Body of pancreas (tissue), 4 donors: ENCODE data around the gene UBAC2.
A peak's percentile ranks its signal among the peaks of the same experiment; 100 is the strongest.

ENCODE experiments used
- CTCF ChIP-seq, 7 experiments: fragments of 450-650 bp in 4 of 7; fragments of 200-600 bp in 3 of 7; sonication (generic) in 3 of 7; IDR thresholded peaks; one replicate each; pipeline ENCODE4 v1.5.1; 2016 to 2019; ENCODE audit warnings: antibody characterized with exemption in 7 of 7
- POLR2A ChIP-seq, 3 donors: fragments of 450-650 bp; IDR thresholded peaks; one replicate each; pipeline ENCODE4 v1.6.1; 2016; ENCODE audit warnings: antibody characterized with exemption in 3 of 3, mild to moderate bottlenecking in 2 of 3

GRCh38 chr13:99307247-99307646 lies 106.6 kb downstream of the UBAC2 start, which contains the start of gene GPR183:
- peak in 2 of 3 donors; percentile 18 to 68 for TF ChIP-seq POLR2A (IDR thresholded peaks at IDR 0.05)
- no peak for TF ChIP-seq CTCF (IDR thresholded peaks at IDR 0.05)
